Measurements from ENCODE around the gene SMYD1.
A peak's percentile ranks its signal among the peaks of the same experiment; 100 is the strongest.

SMYD1 gene

DNA sequence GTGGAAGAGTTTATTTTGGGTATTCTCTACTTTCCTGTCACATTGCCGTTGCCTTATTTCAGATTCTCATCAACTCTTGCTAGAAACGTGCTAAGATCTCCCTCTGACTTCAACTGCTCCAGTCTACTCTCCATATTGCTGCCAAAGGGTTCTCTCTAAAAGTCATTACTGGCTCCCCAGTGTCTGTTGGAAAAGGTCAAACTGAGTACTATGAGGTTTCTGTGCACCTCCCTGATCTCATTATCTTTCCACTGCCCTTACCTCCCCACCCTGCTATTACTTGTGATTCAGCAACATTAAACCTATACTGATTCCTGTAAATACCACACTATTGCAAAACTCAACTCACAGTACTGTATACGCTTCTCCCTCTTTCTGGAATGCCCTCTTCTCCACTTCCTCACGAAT is 10.2 kb upstream of the SMYD1 start:
- no peak for DNase-seq

DNA sequence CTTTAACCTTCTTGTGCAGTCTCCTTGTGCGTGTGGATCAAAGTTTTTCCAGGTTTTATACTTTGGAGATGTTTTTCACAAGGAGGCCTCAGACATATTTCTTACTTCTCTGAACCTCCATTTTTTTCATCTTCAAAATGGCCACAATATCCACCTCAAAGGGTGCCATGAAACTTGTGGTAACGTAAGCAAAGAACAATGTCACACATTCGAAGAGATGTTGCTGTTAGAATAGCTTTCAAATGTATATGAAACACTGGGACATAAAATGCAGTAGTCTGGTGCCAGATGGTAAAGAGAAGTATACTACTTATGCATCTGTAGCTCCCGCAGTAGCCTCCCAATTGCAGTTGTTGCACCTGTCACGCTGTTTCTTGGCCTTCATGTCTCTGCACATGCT is 9.4 kb upstream of the SMYD1 start:
- no peak for DNase-seq

DNA sequence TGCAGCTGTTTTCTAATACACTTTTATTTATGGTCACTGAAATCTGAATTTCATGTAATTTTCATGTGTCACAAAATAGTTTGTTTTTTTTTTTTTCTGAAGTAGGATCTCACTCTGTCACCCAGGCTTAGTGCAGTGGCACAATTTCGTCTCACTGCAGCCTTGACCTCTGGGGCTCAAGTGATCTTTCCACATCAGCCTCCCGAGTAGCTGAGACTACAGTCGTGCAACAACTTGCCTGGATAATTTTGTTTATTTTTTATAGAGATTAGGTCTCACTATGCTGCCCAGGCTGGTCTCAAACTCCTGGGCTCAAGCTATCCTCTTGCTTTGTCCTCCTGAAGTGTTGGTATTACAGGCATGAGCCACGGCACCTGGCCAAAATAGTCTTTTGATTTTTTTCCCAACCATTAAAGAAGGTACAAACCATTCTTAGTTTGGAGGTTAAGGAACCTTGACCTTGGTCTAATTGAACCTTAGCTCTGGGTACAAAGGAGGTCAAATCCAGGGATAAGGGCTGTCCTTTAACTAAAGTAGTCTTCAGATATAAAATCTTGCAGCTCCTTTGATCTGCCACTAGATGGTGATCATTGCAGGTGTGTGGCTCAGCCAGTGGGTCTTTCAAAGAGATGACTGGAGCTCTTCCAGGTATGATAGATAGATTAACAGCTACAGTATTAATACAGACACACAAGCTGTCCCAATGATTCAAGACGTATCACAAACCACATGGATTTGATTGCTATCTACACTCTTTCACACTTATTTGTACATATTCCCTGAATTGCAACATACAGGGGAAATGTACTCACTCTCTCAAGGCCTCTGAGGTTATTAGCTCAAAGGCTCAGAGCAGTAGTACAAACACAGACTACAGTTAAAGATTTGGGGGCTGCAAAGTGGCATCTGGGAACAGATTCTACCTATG is 7.4 kb upstream of the SMYD1 start:
- peak; percentile 15 for DNase-seq

DNA sequence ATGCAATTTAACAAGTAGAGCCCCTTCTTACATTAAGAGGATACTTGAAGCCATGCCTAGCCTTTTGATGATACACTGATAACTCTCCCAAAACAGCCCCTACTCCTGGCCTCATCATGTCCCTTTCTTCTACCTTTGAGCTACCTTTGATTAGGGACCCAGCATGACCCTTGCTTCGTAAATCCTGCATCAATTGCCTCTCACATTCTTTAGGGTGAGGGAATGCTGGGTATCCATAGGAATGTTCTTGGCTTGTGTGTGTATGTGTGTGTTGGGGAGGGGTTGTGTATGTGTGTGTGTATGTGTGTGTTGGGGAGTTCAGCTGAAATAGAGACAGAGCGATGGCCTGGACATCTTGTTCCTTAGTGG is 6.7 kb upstream of the SMYD1 start:
- no peak for DNase-seq

DNA sequence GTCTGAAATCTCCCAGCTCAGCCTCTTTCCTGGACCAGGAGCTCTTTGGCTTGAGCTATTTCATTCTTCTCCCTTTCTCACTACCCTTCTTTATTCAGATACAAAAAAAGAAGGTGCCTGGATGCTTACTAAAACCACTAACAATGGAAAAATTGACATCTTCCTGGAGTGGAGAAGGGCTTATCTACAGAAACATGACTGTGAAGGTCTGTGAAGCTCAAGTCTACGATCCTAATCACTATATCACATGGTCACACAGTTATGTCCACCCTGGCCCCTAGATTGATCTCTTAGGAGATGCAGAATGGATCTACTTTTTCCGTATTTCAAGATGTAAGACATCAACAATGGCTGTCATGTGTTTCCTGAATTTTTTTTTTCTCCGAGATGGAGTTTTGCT is 6.3 kb upstream of the SMYD1 start:
- DNase-seq, result no peak

DNA sequence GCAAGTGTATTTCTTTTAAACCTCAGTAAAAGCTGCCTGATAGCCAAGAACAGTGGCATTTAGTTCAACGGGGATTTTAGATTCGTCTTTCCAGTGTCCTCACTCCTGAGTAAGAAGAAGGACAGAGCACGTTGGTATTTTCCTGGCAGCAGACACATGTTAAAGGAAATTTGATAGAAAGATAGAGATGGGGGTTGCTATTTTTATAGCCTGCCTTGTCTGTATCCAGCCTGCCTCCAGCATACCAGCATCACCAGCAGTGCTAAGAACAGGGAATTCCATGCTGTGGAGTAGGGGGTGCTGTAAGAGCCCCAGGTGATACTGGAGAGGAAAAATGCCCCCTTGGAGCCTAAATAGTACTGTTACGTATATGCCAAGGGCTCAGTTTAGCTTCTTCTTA is 1.1 kb upstream of the SMYD1 start:
- no peak for DNase-seq

DNA sequence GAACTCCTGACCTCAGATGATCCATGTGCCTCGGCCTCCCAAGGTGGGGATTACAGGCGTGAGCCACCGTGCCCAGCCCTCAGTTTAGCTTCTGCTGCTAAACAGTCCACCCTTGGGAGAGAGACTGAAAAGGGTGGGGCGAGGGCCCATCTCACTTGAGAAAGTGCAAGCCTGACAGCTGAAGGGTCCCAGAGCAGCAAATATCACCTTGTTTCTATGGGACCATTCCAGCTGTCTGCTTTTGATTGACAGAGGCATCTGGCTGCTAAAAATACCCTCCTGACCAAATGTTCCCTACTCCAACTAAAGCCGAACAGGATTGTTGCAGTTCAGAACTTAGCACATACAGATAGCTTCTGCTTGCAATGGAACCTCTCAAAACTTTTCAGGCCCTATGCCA is 436 bp upstream of the SMYD1 start:
- DNase-seq, result no peak

DNA sequence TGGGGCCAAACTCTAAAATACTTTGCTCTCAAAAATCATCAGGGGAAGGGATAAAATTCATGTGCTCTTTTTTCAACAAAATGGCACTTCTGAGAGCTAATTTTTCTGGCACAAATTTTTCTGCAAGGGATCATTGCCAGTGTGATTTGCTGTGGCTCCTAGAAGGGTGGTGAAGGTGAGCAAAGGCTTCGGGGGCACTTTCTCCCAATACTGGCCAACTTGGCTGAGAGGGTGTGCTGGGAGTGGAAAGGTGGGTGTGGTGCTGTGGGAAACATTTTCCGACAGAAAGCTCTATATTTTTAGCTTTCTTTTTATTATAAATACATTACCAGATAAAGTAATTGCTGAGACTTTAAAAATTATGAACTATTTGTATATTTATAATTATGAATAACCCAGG is 419 bp downstream of the SMYD1 start:
- DNase-seq, result no peak

DNA sequence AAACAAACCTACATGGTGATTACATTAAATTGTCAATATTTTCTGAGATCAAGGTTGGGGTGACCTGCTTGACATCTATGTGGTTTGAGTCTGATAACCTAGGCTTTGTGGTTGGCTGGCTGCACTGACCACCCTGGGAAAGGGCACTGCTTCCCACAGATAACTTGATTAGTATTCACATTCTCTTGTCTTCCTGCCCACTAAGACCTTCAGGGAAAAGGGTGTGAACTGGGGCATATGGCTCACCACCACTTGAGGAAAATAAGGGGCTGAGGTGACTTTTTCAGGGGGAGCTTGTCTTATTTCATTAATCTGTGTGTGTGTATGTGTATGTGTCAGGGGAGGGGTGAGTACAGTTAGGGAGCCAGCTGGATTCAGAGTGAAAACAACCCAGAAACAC is 1.5 kb downstream of the SMYD1 start:
- no peak for DNase-seq

DNA sequence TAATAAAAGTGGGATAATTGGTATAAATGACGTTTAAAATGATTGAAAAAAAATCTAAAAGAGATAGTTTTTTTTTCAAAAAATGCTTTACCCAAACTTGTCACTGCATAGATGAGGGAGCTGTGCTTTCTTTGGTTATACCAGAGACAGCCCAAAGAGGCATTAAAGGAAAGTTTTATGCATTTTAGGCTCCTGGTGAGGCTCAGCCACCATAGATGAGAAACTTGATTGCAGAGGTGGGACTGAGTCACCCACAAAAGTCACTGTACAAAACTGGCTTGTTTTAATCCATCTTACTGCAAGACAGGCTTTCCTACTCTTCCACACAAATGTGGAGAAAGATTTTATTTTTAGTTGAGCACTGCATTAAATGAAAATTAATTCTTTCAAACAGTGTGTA is 2.4 kb downstream of the SMYD1 start:
- no peak for DNase-seq

DNA sequence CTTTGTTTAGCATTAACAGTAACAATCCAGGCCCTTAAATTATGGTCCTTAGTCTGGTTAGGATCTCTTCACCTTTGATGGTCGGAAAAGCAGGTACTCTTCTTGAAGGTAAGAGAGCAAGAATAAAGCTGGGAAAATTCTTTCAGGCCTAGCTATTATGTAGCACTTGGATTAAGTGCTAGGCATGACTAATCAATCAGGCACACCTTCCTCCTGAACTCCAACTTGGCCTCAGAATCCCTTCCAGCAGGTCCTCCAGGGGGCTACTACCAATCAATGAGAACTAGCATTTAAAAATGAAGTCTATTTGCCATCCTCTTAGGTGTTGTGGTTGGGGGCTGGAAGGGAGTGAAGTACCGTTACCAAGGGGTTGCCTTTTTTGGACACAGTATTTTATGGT is 3.7 kb downstream of the SMYD1 start:
- DNase-seq, result no peak

DNA sequence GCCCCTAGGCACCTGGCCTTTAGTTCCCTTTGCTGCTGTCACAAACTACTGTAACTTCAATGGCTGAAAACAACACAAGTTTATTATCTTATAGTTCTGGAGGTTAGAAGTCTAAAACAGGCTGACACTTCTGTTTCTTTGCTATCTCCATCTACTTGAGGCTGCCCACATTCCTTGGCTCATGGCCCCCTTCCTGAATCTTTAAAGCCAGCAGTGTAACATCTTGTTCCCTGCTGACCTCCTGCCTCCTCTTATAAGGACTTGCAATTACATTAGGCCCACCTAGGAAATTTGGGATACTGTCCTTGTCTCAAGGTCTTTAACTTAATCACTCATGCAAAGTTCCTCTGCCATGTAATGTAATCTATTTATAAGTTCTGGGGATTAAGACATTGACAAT is 6.5 kb downstream of the SMYD1 start:
- DNase-seq, result no peak

DNA sequence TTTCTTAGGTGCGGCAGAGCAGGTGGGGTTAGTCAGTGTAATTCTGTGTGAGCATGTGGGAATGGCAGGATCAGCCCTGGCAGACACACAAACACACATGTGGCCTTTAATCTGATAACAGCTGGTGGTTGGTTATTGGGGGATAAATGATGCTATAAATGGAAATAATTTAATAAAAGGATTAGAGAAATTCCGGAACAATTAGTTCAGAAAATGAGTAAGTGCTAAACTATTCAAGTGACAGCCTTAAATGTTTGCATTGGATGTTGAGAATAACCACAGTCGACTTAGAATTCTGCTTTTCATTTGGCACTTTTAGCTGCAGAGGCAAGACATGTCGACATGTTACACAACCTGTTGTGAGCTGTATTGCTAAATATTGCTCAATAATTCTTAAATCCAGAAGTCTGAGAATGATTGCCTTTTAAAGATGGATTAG is 7.2 kb downstream of the SMYD1 start:
- DNase-seq, result no peak

DNA sequence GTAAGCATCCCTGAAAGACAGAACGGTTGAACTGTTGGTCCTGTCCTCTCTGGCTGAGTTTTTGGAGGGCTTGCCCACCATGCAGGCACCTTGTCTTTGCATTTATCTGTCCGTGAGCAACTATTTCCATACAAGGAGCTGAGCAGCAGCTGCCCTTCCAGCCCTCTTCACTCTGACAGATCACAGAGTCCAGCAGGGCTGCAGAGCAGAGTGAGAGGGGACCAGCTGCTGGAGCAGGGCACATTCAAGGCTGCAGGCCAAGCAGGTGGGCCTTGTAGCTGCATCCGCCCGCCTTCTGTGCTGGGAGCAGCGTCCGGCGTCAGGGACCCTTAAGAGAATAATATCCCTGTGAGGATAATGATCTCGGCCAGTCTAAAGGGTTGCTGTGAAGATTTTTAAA is 9.5 kb downstream of the SMYD1 start:
- DNase-seq, result no peak

DNA sequence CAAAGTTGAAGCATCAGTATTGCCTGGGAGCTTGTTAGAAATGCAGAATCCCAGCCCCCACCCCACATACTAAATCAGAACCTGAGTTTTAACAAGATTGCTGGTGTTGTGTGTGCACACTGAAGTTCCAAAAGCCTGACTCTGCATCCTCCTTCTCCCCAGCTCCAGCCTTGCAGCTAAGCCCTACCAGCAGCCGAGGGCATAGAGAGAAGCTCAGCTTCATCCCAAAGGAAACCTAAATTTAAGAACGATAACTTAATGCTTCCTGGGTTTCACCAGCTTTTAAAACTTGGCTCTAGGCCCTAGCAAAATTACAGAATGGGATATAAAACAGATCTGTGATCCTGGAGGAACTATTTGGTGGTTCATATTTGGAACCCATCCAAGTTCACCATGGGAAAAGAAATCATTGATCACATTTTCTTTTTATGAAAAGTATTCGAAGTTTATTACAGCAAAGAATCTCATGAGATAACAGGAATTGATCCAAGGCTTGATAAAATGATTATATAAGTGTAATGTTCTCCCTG is 11.1 kb downstream of the SMYD1 start:
- DNase-seq, result no peak

DNA sequence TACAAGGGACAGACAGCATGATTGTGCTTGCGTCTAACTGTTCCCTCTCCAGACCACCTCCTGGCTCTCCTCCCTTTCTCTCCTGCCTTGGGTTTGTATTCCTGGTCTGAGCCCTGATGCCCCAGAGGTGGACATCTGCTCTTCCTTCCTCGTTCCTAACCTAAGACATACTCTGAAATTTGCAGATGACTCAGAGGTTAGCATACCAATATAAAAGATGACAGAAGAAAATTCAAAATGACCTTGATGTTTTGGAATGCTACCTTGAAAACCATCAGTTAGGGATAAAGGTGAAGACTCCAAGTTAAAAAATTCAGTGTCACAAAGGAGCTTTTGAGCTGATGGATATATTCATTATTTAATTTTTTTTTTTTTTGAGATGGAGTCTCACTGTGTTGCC is 12.9 kb downstream of the SMYD1 start:
- DNase-seq, result no peak

DNA sequence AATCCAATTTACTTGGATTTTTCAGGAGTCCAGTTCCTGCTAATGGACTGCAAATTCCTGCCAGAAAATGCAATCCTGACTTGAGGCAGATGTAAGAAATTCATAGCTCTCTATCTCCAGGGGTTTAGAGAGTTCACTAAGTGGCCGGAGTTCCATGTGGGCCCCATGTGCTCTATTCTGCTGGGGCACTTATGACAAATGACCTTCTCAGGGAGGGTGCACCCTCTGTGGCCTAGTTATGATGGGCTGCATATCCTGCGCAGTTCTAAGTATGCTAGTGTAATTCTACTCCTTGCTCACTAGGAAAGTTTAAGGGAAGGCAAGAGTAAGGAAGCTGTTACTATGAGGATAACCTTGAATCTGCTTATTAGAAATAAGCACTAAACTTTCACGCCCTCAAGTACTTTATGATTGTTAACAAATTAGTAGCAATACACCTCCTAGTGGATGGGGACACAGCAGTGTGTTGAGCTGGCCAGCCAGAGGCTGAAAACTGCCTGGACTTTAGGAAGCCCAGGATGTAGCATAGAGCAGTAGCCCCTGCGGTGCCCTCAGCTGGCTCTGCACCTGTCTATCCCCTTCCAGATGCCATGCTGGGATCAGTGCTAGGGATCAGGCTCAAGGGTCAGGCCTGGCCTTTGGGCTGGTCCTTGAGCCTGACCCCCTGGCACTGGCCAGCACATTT is 14.4 kb downstream of the SMYD1 start:
- no peak for DNase-seq

DNA sequence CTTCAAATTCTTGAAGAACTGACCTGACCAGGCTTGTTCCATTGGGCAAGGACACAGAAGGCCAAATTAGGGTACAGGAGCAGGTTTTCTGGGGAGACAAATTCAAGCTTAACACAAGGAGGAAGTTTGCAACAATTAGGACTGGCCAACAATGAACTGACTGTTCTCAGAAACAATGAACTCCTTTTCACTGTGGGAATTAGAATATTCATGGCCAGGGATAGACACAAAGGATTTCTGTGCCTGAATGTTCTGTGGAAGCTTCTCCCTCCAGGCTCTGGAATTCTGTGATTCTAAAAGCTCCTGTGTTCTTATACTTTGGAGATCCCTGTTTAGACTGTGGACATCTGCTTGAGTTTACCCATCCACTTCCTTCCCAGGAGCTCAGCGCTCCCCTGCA is 15.2 kb downstream of the SMYD1 start:
- DNase-seq, result no peak

DNA sequence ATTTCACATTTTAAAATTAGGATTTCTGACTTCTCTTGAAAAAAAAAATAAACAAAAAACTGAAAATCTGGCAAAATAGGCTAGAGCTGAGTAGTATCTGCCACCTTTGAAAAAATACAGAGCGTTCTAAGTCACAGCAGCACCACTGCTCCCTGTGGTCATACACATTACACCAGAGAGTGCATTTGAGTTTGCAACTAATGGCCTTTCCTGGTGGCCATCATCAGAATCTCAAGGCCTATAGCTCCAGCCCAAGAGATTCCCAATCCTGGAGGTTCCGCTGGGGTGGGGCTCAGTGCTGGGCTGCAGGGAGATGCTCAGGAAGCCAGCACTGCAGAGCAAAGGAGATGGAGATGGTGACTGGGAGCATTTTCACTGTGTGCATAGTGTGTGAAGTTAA is 17.5 kb downstream of the SMYD1 start:
- no peak for DNase-seq

DNA sequence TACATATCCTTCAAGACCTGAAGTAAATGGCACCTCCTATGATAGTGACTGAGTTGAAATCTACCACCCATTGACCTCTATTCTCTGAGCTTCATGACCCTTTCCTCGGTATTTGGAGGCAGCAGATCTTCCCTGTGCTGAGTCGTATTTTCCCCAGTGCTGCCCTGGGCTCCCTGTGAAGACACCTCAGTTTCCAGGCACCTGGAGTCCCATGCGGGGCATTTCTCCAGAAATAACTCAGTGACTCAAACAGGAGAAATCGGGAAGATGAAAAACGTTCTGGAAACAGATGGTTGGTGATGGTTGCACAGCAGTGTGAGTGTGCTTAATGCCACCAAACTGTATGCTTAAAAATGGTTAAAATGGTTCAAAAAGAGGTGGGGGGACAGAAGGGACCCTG is 18.0 kb downstream of the SMYD1 start:
- no peak for DNase-seq

DNA sequence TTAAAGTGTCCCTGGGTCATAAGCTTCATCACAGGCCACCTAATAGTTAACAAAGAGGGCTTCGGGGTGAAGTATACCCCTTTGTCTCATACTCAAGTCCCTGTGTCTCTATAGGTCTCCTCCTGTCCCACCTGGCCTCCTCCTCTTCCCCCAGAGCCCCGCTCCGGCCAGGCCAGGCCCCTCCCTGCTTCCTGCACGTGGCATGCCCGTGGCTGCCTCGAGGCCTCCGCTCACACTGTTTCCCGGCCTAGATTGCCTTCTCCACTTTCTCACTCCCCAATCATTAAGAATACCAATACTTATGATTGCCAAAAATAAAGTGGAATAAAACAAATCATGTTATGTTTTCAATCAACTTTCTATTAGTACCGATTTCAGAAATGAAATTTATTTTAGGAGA is 18.8 kb downstream of the SMYD1 start:
- DNase-seq, result no peak

DNA sequence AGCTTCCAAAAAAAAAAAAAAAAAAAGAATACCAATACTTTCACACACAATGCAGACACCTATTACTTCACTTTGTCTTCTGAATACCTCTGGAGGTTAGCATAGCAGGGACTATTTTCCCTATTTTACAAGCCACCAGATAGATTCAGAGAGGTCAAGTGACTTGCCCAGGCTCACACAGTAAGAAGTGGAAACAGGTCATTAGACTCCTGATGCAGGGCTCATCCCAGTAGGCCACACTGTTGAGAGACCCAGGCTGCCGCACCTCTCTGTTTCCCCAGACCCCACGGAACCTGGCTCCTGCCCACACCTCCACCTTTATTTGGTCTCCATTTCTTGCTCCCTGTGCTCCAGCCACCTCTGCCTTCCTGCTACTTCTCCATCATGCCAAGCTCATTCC is 19.4 kb downstream of the SMYD1 start:
- no peak for DNase-seq

DNA sequence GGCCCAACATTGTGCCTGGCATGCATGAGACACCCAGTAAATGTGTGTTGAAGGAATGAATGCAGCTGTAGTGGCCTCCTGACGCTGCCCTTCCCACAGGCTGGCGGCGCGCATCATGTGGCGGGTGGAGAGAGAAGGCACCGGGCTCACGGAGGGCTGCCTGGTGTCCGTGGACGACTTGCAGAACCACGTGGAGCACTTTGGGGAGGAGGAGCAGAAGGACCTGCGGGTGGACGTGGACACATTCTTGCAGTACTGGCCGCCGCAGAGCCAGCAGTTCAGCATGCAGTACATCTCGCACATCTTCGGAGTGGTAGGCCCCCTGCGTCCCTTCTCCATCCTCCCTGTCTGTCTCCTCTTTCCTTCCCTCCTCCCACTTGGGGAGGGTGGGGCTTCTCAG is 20.1 kb downstream of the SMYD1 start:
- no peak for DNase-seq

DNA sequence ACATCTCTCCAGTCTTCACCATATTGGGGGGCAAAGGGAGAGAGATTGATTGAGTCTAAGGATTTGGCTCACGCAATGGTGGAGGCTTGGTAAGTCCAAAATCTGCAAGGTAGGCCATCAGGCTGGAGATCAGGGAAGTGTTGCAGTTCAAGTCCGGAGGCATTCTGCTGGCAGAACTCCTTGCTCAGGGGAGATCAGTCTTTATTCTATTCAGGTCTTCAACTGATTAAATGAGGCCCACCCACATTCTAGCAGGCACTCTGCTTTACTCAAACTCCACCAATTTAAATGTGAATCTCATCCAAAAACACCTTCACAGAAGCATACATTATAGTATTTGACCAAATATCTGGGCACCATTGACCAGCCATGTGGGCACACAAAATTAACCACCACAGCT is 21.4 kb downstream of the SMYD1 start:
- no peak for DNase-seq

Data from DMS 273 treated with DMSO at 0.1 percent for 48 hours (cell line).